GM18867 (cell line): Measurements from ENCODE around the gene MESP1.

Experiments
- ATAC-seq: cut with Tn5 transposase; IDR thresholded peaks from one replicate; pipeline ENCODE4 v1.9.1; 2021; ENCODE audit warnings: mild to moderate bottlenecking, moderate library complexity; ENCODE audit not compliant: unreplicated experiment

Gene MESP1

DNA sequence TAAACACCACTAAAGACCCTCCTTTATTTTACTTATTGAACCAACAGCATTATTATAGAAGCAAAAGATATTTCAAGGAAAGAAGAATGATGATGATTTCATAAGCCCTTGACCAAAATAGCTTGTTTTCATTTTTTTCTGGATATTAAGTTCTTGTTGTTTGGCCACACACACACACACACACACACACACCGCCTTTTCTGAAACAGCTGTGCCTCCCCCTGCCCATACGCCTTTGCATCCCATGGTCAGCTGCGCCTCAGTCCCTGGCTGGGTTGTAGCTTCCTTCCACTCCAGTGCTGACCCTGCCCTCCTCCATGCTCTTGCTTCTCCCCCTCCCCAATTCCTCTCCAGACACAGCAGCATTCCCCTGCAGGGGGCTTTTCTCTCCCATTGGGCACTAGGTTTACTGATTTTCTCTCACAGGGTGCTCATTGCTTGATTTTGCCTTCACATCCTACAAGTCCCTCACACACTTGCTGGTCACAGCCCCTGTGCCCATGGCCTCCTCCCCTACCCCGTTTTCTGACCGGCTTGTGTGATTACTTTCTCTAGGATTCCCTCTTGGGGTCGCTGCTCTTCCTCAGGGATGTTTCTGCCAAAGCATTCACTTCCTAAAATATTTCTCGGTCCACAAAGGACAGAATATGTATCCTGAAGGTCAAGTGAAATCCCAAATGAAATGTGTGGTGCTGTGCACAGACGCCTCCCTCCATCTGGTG, 18.4 kb downstream of the MESP1 start:
- ATAC-seq, result no peak

DNA sequence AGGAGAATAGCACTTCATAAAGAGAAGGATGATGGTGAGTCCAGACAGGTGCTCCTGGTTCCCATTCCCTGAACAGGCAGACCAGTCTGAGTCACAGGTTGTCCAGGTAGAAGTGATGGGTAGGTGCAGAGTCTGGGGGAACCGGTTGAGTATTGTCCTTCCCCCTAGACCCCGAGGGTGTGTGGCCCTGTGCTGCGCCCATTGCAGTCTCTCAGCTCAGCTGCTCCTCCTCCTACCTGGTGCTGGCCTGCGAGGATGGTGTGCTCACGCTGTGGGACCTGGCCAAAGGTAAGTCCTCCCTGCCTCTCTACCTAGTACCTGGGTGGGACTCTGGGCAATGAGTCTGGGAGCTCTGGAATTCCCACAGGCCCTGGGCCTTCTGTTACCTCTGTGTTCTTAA, 19.8 kb downstream of the MESP1 start:
- ATAC-seq, result no peak

DNA sequence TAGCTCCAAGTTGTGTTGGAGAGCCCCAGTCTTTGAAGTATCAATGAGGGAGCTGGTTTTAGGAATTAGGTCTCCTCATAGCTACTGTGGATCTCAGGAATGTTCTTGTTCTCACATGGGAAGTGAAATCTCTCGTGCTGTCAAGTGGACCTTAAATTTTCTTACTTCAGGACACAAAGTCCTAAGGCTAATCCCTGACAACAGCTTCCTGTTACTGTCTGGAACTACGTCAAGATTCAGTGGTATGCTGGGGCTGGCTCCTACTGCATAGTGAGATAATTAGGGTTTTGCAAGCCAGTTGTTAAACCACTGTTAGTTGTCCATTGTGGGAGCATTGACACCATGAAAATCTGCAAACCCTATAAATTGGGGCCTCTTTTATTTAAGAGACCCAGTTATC, 22.8 kb downstream of the MESP1 start:
- no peak for ATAC-seq

DNA sequence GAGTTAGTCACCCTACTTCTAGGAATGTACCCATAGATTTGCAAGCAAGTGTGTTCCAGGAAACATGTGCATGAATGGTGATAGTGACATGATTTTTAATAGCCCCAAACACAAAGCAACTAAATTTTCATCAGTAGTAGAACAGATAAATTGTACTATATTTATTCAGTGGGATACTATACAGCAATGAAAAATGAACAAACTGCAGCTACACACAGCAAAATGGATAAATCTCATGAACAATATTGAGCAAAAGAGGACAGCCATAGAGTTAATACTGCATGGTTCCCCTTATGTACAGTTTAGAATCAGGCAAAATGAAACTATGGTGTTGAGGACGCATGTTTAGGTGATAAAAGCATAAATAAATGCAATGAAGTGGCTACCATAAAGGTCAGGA, 26.0 kb downstream of the MESP1 start:
- ATAC-seq, result no peak

DNA sequence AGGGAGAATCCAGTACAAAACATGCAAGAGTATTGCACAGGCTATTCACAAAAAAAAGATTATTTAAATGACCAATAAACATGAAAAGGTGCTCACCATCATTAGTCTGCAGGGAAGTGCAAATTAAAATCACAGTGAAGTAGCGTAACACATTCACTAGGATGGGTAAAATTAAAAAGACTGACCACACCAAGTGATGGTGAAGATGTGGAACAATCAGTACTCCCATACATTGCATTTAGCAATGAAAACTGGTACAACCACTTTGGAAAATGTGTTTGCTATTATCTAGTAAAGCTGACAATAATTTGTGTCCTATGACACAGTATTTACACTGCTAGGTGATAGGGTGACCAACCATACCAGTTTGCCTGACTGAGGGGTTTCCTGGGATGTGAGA, 26.4 kb downstream of the MESP1 start:
- no peak for ATAC-seq

DNA sequence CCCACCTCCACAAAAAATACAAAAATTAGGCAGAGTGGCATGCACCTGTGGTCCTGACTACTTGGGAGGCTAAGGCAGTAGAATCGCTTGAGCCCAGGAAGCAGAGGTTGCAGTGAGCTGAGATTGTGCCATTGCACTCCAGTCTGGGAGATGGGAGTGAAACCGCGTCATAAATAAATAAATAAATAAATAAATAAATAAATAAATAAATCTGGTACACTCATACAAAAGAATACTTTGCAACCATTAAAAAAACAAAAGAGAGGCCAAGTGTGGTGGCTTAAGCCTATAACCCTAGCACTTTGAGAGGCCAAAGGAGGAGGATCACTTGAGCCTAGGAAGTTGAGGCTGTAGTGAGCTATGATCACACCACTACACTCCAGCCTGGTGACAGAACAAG, 28.0 kb downstream of the MESP1 start:
- no peak for ATAC-seq

DNA sequence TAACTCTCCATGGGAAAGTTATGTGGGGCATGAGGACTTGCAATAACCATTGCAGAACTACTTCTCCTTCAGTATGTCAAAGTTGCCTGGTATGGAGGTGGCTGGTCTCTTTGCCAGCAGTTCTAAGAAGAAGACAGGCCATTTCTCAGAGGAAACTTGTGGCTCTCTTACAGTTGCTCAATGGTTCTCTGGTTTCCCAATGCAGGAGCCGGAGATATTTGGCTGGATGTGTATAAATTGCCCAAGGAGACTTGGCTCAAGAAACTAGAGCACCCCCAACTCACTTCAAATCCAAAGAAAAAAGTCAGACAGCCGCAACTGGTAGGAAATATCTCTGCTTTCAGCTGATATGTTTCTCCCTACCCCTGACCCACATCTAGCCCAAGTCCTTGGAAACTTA, 36.3 kb downstream of the MESP1 start:
- ATAC-seq, result no peak

DNA sequence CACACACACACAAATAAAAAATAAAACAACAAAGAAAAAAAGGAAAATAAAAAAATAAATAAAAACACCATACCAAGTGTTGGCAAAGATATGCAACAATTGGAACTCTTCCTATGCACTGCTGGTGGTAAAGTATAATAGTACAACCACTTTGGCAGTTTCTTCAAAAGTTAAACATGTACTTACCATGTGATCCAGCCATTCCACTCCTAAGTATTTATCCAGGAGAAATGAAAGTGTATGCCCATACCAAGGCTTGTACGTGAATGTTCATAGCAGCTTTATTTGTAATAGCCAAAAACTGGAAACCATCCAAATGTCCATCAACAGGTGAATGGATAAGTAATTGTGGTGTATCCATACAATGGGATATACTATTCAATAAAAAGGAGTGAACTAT, 43.5 kb downstream of the MESP1 start:
- ATAC-seq, result no peak

DNA sequence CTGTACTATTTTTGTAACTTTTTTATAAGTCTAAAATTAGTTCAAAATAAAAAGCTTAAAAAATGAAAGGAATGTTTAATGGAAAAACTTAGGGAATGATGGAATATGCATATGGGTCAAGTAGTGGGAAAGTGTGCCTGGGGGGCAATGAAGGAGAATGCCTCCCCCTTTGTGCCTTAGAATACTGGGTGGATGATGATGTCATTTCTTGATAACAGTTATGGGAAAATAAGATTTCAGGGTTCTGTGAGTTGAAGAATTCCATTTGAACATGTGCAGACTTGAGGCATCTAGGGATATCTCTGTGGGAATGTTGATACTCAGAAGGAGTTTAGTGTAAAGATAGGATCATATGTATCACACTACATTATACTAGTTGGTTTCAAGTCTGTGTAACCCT, 46.6 kb downstream of the MESP1 start:
- ATAC-seq, result no peak
